NB4 (cell line): ENCODE measurements around the gene SYMPK.

ENCODE experiments used
- DNase-seq: peaks from one replicate; pipeline ENCODE4 v3.0.0; 2010; ENCODE audit warnings: low read depth
- H3K4me3 ChIP-seq: one replicate; pipeline ENCODE4 v1.5.1; 2011; ENCODE audit warnings: mild to moderate bottlenecking, low read depth, low read length, moderate library complexity
- MAX ChIP-seq: IDR thresholded peaks from 2 replicates; pipeline ENCODE4 v1.6.1; 2011; ENCODE audit warnings: low read depth, low read length
- MYC ChIP-seq: IDR thresholded peaks from 2 replicates; pipeline ENCODE4 v1.6.1; 2011; ENCODE audit warnings: low read depth, low read length
- POLR2A ChIP-seq: IDR thresholded peaks from 2 replicates; pipeline ENCODE4 v1.6.1; 2011; ENCODE audit warnings: mild to moderate bottlenecking; ENCODE audit not compliant: insufficient read length; ENCODE audit errors: extremely low read depth
- TF ChIP-seq, protein P1 (sequence below): IDR thresholded peaks from one replicate; pipeline ENCODE4 v1.5.1; 2012; ENCODE audit warnings: low read depth, low read length

SYMPK gene

DNA sequence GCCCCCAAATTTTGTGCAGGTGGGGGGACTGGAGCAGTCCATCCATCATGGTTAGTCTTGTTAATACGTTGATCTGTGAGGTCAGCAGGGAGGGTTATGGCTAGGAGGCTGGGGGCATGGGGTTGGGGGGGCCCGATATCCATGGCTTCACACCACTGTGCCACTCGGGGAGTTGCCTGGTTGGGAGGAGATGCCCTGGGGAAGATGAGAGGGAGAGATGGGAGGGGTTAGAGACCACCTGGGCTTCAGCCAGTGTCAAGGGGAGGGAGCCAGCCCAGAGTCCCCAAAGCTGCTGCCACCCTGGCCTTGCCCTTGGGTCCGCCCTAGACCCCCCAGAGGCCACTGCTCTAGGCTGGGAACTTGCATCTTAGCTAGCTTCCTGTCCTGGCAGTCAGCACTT is 78.9 kb downstream of the SYMPK start:
- TF ChIP-seq POLR2A: no peak
- TF ChIP-seq MYC: no peak
- TF ChIP-seq, protein P1, sequence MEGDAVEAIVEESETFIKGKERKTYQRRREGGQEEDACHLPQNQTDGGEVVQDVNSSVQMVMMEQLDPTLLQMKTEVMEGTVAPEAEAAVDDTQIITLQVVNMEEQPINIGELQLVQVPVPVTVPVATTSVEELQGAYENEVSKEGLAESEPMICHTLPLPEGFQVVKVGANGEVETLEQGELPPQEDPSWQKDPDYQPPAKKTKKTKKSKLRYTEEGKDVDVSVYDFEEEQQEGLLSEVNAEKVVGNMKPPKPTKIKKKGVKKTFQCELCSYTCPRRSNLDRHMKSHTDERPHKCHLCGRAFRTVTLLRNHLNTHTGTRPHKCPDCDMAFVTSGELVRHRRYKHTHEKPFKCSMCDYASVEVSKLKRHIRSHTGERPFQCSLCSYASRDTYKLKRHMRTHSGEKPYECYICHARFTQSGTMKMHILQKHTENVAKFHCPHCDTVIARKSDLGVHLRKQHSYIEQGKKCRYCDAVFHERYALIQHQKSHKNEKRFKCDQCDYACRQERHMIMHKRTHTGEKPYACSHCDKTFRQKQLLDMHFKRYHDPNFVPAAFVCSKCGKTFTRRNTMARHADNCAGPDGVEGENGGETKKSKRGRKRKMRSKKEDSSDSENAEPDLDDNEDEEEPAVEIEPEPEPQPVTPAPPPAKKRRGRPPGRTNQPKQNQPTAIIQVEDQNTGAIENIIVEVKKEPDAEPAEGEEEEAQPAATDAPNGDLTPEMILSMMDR: no peak
- TF ChIP-seq MAX: no peak

GRCh38 chr19:45782820-45783785 is 79.8 kb downstream of the SYMPK start:
- no peak for TF ChIP-seq MYC
- no peak for TF ChIP-seq MAX
- TF ChIP-seq, protein P1: no peak
- no peak for TF ChIP-seq POLR2A
- no peak overlapping the region for H3K4me3 ChIP-seq
- no peak for DNase-seq

More for the DNA sequence above, 78.9 kb downstream of the SYMPK start:
- DNase-seq: no peak
- H3K4me3 ChIP-seq: no peak overlapping the region

- no peak for DNase-seq
- TF ChIP-seq, protein P1: no peak
- TF ChIP-seq POLR2A (no peak), MYC (no peak), MAX (no peak)
- H3K4me3 ChIP-seq: no peak within 1 kb of the TSS
These were observed 80.7 kb downstream of the SYMPK start, which contains the start of gene DMPK for GRCh38 chr19:45782162-45782691. DMPK (minus strand) TSS chr19:45782490; CDS start chr19:45782352, 138 bp downstream.

DNA sequence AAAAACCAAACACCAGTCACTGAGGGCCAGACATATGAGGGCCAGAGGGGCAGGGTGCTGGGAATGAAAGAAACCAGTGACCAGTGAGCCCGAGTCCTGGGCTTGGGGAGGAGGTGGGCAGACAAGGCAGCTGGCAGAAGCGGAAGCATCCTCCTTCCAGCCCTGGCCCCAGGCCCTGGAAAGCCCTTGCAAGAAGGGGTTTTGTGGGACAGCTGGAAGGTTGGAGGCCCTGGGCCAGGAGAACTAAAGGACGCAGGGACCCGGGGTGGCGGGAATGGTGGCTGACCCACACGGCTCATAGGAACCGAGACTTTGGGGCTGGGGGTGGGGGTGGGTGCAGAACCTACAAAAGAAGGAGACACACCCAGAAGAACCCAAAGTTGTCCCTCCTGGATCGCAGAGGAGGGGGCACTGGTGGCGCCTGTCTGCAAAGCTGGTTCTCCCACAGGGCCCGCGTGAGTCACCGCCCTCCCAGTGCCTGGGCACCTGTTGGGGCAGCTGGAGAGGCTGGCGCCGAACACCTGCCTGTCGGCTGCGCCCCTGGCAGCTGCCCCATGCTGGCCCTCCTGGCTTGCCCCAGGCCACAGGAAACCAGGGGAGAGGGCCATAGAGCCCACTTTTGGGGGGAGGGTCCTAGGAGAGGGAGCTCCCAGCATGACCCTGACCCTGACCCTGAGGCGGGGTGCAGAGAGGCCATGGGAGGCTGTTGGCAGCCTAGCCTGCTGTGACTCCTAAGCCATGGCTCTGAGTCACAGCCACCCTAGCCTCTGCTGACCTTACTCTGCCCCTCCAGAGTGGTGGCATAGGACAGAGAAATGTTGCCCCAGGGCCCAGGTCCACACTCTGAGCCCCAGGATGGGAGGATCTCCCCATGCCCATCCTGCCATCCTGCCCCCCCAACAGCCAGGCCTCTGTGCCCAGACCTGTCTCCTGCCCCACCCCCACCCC is 81.5 kb downstream of the SYMPK start:
- DNase-seq: no peak
- no peak overlapping the region for H3K4me3 ChIP-seq
- TF ChIP-seq, protein P1: no peak
- TF ChIP-seq MAX (no peak), POLR2A (no peak), MYC (no peak)

- no peak overlapping the region for H3K4me3 ChIP-seq
- DNase-seq: no peak
- TF ChIP-seq MYC: no peak
- TF ChIP-seq, protein P1: no peak
- no peak for TF ChIP-seq MAX
- TF ChIP-seq POLR2A: no peak
These were observed 82.3 kb downstream of the SYMPK start for GRCh38 chr19:45780448-45781213.
